OCI-M1 (cell line): Measurements from ENCODE around the gene PIK3R5.
"Not testable (repeated sequence)": the region's sequence is repeated elsewhere in the genome, so short reads cannot be mapped to it uniquely, and the experiment has no call there.

ENCODE experiments used
- DNase-seq: peaks from one replicate; lab custom pipeline; 2025; lab: John Stamatoyannopoulos, UW

PIK3R5 gene

GRCh38 chr17:8986295-8986694 is 20.8 kb upstream of the PIK3R5 start:
- DNase-seq, result peak; percentile 18

GRCh38 chr17:8985054-8985701 is 19.7 kb upstream of the PIK3R5 start:
- DNase-seq, result no peak

- DNase-seq, result not testable (repeated sequence)
Measured at GRCh38 chr17:8984225-8984624, 18.7 kb upstream of the PIK3R5 start.

- no peak for DNase-seq
Measured at GRCh38 chr17:8981443-8981842, 15.9 kb upstream of the PIK3R5 start.

GRCh38 chr17:8979715-8980114 is 14.2 kb upstream of the PIK3R5 start:
- DNase-seq, result no peak

- no peak for DNase-seq
Measured at GRCh38 chr17:8976638-8977037, 11.1 kb upstream of the PIK3R5 start.

GRCh38 chr17:8975091-8975725 is 9.7 kb upstream of the PIK3R5 start:
- no peak for DNase-seq

GRCh38 chr17:8969901-8970300 is 4.4 kb upstream of the PIK3R5 start:
- DNase-seq, result no peak

GRCh38 chr17:8968503-8968902 is 3.0 kb upstream of the PIK3R5 start:
- DNase-seq, result no peak

GRCh38 chr17:8967861-8968260 is 2.4 kb upstream of the PIK3R5 start:
- peak; percentile 53 for DNase-seq

GRCh38 chr17:8966926-8967325 is 1.4 kb upstream of the PIK3R5 start:
- DNase-seq, result peak; percentile 98

GRCh38 chr17:8964801-8965393 is 610 bp downstream of the PIK3R5 start:
- peak; percentile 50 for DNase-seq

- DNase-seq, result peak; percentile 85
Measured at GRCh38 chr17:8963647-8964258, 1.8 kb downstream of the PIK3R5 start.

- DNase-seq, result no peak
Measured at GRCh38 chr17:8963014-8963413, 2.5 kb downstream of the PIK3R5 start.

- DNase-seq, result no peak
Measured at GRCh38 chr17:8961829-8962228, 3.7 kb downstream of the PIK3R5 start.

- DNase-seq, result no peak
Measured at GRCh38 chr17:8960325-8961140, 5.0 kb downstream of the PIK3R5 start.

- no peak for DNase-seq
Measured at GRCh38 chr17:8959312-8959918, 6.1 kb downstream of the PIK3R5 start.

GRCh38 chr17:8957721-8958120 is 7.8 kb downstream of the PIK3R5 start:
- no peak for DNase-seq

GRCh38 chr17:8956465-8956902 is 9.0 kb downstream of the PIK3R5 start:
- no peak for DNase-seq

- DNase-seq, result no peak
Measured at GRCh38 chr17:8955021-8955959, 10.2 kb downstream of the PIK3R5 start.

GRCh38 chr17:8954339-8954738 is 11.2 kb downstream of the PIK3R5 start:
- DNase-seq, result peak; percentile 25
